Right lobe of liver (tissue), 6 donors: ENCODE data around the gene FXYD1. TPM values are rescaled to one million over a fixed set of nuclear protein-coding genes. Genes with fewer than 3 reads are reported as not detected.
A peak's percentile ranks its signal among the peaks of the same experiment; 100 is the strongest.

Experiments used
- ATAC-seq, 4 donors: fragments of 200-7000 bp; cut with Tn5 transposase; one replicate each; pipeline ENCODE4 v1.9.1; 2020; ENCODE audit warnings: mild to moderate bottlenecking in 4 of 4, moderate library complexity in 4 of 4
- DNase-seq, 3 donors: peaks; one replicate each; pipeline ENCODE4 v3.0.0-alpha.2; 2020
- H3K27ac ChIP-seq, 3 donors: fragments of 200-600 bp; one replicate each; pipeline ENCODE4 v1.8.0; 2022
- H3K27me3 ChIP-seq, 2 donors: fragments of 200-600 bp; one replicate each; pipeline ENCODE4 v1.8.0; 2022
- H3K36me3 ChIP-seq, 4 donors: fragments of 200-600 bp; sonication (generic) in 1 of 4; one replicate each; pipeline versions ENCODE4 v1.5.1 to v1.8.0; 2017 to 2022; ENCODE audit warnings: control low read depth in 1 of 4
- H3K4me1 ChIP-seq, 4 donors: fragments of 200-600 bp; sonication (generic) in 1 of 4; one replicate each; pipeline versions ENCODE4 v1.5.1 to v1.8.0; 2017 to 2022; ENCODE audit warnings: control low read depth in 1 of 4
- H3K4me3 ChIP-seq, 3 donors: fragments of 200-600 bp; one replicate each; pipeline ENCODE4 v1.8.0; 2022
- H3K9me3 ChIP-seq, 4 donors: fragments of 200-600 bp; sonication (generic) in 1 of 4; one replicate each; pipeline versions ENCODE4 v1.5.1 to v1.8.0; 2017 to 2022; ENCODE audit warnings: control low read depth in 1 of 4
- CTCF ChIP-seq, 4 donors: fragments of 200-600 bp in 3 of 4; fragments of 450-650 bp in 1 of 4; IDR thresholded peaks; one replicate each; pipeline versions ENCODE4 v1.5.1 to v1.8.0; 2016 to 2022; ENCODE audit warnings: antibody characterized with exemption in 4 of 4, mild to moderate bottlenecking in 2 of 4
- POLR2A ChIP-seq: fragments of 450-650 bp; IDR thresholded peaks from one replicate; pipeline ENCODE4 v1.6.1; 2017; ENCODE audit warnings: antibody characterized with exemption, mild to moderate bottlenecking
- WGBS: methylation state at CpG from one replicate; pipeline ENCODE4 v1.1.6; 2018; ENCODE audit warnings: low coverage, low lambda C conversion rate; ENCODE audit not compliant: insufficient coverage; ENCODE audit errors: missing lambda C conversion rate; 5-methylcytosine and 5-hydroxymethylcytosine counted together
- intact Hi-C, 2 donors: fragments of 100-400 bp; cut with DNase I; formaldehyde crosslinking; loops; one replicate each; pipeline versions ENCODE4 v1.11.2 to v1.14.1; 2022
- total RNA-seq, 6 experiments: library from RNA; depleted of rRNA in 2 of 6; stranded (reverse); fragments of >200 nt in 2 of 6; fragmentation: NEBNext Ultra II Directional in 3 of 6; extraction: Animal tissue kit (Norgen Biotek cat#: 25700) in 3 of 6; gene quantifications; one replicate each; pipeline versions ENCODE4 v1.1.0 to v1.2.4, GENCODE V29; 2016 to 2023
- donor health status: DM: no; HTN: yes; CAD: no.
- donor health status: DM: no; HTN: no; CAD: no.
- donor health status: DM: no; HTN: no; CAD: no.
- donor health status: DM: no; HTN: yes; CAD: no.
- donor health status: DM: no; HTN: yes; CAD: no.

Gene FXYD1
- total RNA-seq, 6 experiments from 2014 or later, result 38.9 to 263 (median 140) TPM

DNA sequence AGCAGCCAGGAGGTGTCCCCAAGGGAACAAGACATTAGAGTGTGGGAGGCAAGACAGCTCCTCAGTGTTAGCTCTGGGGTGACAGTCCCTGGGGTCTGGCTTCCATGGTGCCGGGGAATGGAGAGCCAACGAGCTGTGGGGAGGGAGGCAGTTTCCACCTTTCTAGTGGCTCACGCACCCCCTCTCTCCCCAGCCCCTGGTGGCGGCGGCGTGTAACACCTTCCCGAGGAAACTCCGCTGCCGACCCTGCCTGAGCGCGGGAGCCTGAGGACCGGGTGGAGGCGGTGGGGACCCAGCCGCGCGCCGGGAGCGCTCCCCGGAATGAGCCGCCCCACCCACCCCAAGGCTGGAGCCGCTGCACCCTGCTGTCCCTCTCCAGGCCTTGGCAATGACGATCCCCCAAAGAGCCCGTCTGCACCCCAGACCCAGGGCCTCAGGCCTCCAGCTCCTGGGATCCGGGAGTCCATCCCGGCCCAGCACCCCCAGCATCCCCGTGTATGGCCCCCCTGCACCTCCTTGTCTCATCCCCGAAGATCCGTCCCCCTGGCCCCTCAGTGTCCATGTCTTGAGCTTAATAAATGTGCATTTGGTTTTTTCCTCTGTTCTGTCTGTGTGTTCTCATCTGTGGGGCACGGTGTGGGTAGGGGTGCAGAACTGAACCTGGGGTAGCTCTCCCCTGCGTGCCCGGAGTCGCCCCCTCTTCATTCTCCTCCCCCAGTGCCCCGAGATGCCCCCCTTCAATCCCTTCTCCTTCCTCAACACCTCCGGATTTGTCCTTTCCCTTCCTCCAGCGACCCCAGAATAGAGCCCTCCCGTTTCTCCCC is 15.3 kb downstream of the FXYD1 start:
- 2% methylated on average over 12 of the region's 36 CpGs for WGBS
- Histone ChIP-seq H3K36me3 (no peaks in the 10 kb centered on the region), H3K27ac (peak overlapping the region in 2 of 3 donors; percentile 51 to 68), H3K4me1 (peaks cover 0 to 7% (median 0%) of the 10 kb centered on the region in 4 donors), H3K27me3 (peaks cover 0 to 6% of the 10 kb centered on the region in 2 donors), H3K4me3 (peak overlapping the region; percentile 42 to 52 (median 48)), H3K9me3 (no peaks in the 10 kb centered on the region)
- intact Hi-C loops, result no loop called here
- peak; percentile 33 to 56 (median 42) for ATAC-seq
- DNase-seq, result peak in 1 of 3 donors; percentile 53
- TF ChIP-seq CTCF (IDR thresholded peaks at IDR 0.05) (peak; percentile 33 to 45 (median 38)), POLR2A (no peak)

- ATAC-seq, result peak; percentile 80 to 87 (median 82)
- Histone ChIP-seq H3K27ac (peak within 1 kb of the TSS; percentile 26 to 68 (median 51)), H3K27me3 (peaks cover 0 to 6% of the 10 kb centered on the region in 2 donors), H3K36me3 (no peaks in the 10 kb centered on the region), H3K4me1 (peaks cover 0 to 10% (median 0%) of the 10 kb centered on the region in 4 donors), H3K4me3 (peak within 1 kb of the TSS; percentile 42 to 52 (median 48)), H3K9me3 (no peaks in the 10 kb centered on the region)
- WGBS, result 10% methylated on average over 46 of the region's 49 CpGs
- intact Hi-C loops, result no loop called here
- peak; percentile 64 to 75 (median 72) for DNase-seq
- TF ChIP-seq CTCF (IDR thresholded peaks at IDR 0.05) (no peak), POLR2A (peak; percentile 19)
Measured at GRCh38 chr19:35154525-35155406, 16.1 kb downstream of the FXYD1 start, which contains the start of gene FXYD5. TSS of gene FXYD5 (plus strand) at chr19:35154735. CDS start at chr19:35155551, 816 bp downstream.

GRCh38 chr19:35155441-35155840 is 16.8 kb downstream of the FXYD1 start:
- intact Hi-C loops, result no loop called here
- WGBS, result 13% methylated on average over 3 of the region's 17 CpGs
- TF ChIP-seq CTCF (IDR thresholded peaks at IDR 0.05) (no peak), POLR2A (no peak)

DNA sequence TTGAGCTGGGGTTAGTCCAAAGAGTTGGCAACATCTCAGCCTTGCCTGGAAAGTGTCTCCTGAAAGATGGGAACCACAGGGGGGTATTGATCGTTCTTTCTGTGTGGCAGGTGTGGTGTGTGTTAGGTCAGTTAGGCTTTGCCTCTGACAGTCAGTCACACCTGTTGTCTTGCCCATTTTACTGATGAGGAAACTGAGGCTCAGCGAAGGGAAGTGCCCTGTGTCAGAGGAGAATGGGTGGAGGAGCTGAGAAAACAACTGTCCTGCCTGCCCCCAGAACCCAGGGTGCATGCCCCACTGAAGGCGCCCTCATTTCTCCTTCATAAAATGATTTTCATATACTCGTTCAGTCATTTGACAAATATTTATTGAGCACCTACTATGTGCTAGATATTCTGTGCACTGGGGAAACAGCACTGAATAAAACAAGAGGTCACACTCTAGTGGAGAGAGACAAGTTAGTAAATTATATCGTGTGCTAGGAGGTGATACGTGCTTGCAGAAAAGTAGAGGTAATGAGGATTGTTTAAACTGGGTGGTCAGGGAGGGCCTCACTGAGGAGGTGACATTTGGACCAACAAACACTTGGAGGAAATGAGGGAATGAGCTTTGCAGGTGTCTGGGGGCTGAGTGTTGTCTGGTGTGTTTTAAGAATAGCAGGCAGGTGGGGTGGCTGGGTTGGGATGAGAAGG is 17.5 kb downstream of the FXYD1 start:
- ATAC-seq, result no peak
- Histone ChIP-seq H3K4me1 (peaks cover 0 to 10% (median 0%) of the 10 kb centered on the region in 4 donors), H3K36me3 (no peaks in the 10 kb centered on the region), H3K27ac (no peak overlapping the region), H3K9me3 (no peaks in the 10 kb centered on the region), H3K27me3 (peaks cover 0 to 6% of the 10 kb centered on the region in 2 donors), H3K4me3 (no peak overlapping the region)
- TF ChIP-seq CTCF (IDR thresholded peaks at IDR 0.05), result no peak
- no peak for TF ChIP-seq POLR2A
- WGBS, result 72% methylated on average over 4 of the region's 6 CpGs
- no peak for DNase-seq
- intact Hi-C loops, result no loop called here

More at GRCh38 chr19:35155441-35155840, 16.8 kb downstream of the FXYD1 start:
- peak overlapping the region; percentile 42 to 52 (median 48) for H3K4me3 ChIP-seq
- H3K4me1 ChIP-seq, result peaks cover 0 to 10% (median 0%) of the 10 kb centered on the region in 4 donors
- H3K27ac ChIP-seq, result peak overlapping the region in 2 of 3 donors; percentile 51 to 68
- H3K36me3 ChIP-seq, result no peaks in the 10 kb centered on the region
- H3K27me3 ChIP-seq, result peaks cover 0 to 6% of the 10 kb centered on the region in 2 donors
- DNase-seq (no peak), ATAC-seq (peak in 3 of 4 donors; percentile 4 to 9 (median 7))
- H3K9me3 ChIP-seq, result no peaks in the 10 kb centered on the region
